Central memory CD4-positive, alpha-beta T cell (primary cell): ENCODE results near the gene CDCP1.
"Not testable (repeated sequence)": the region's sequence is repeated elsewhere in the genome, so short reads cannot be mapped to it uniquely, and the experiment has no call there.

Experiments
- DNase-seq: peaks from one replicate; pipeline ENCODE4 v3.0.0; 2022

Gene CDCP1

GRCh38 chr3:45082142-45082538, 64.0 kb downstream of the CDCP1 start:
- DNase-seq, result no peak

- DNase-seq, result no peak
These were observed 64.6 kb downstream of the CDCP1 start for GRCh38 chr3:45081506-45082141.

GRCh38 chr3:45080824-45081223, 65.4 kb downstream of the CDCP1 start:
- DNase-seq, result no peak

GRCh38 chr3:45079715-45080114, 66.5 kb downstream of the CDCP1 start:
- no peak for DNase-seq

GRCh38 chr3:45078910-45079522, 67.2 kb downstream of the CDCP1 start:
- no peak for DNase-seq

GRCh38 chr3:45078256-45078655, 67.9 kb downstream of the CDCP1 start:
- DNase-seq, result not testable (repeated sequence)

GRCh38 chr3:45075821-45076625, 70.2 kb downstream of the CDCP1 start:
- no peak for DNase-seq

GRCh38 chr3:45071075-45071474, 75.1 kb downstream of the CDCP1 start:
- no peak for DNase-seq

GRCh38 chr3:45067941-45068340, 78.2 kb downstream of the CDCP1 start:
- DNase-seq, result no peak

GRCh38 chr3:45067486-45067885, 78.7 kb downstream of the CDCP1 start:
- DNase-seq, result no peak

- no peak for DNase-seq
These were observed 79.9 kb downstream of the CDCP1 start for GRCh38 chr3:45066109-45066801.

- DNase-seq, result no peak
These were observed 80.8 kb downstream of the CDCP1 start for GRCh38 chr3:45065373-45065720.

- DNase-seq, result no peak
These were observed 81.4 kb downstream of the CDCP1 start for GRCh38 chr3:45064512-45065372.

- no peak for DNase-seq
These were observed 83.5 kb downstream of the CDCP1 start for GRCh38 chr3:45062697-45063070.

GRCh38 chr3:45060165-45060892, 85.8 kb downstream of the CDCP1 start:
- no peak for DNase-seq

- DNase-seq, result no peak
These were observed 87.0 kb downstream of the CDCP1 start for GRCh38 chr3:45059132-45059531.

GRCh38 chr3:45057557-45057956, 88.6 kb downstream of the CDCP1 start:
- DNase-seq, result no peak

- DNase-seq, result no peak
These were observed 89.4 kb downstream of the CDCP1 start for GRCh38 chr3:45056608-45057301.

- DNase-seq, result no peak
These were observed 90.6 kb downstream of the CDCP1 start for GRCh38 chr3:45055411-45056143.

GRCh38 chr3:45055032-45055410, 91.2 kb downstream of the CDCP1 start:
- no peak for DNase-seq
